Right lobe of liver (tissue), 4 donors: Measurements from ENCODE around the gene SLC25A13.

Source experiments
- POLR2A ChIP-seq: fragments of 450-650 bp; IDR thresholded peaks from one replicate; pipeline ENCODE4 v1.6.1; 2017; ENCODE audit warnings: antibody characterized with exemption, mild to moderate bottlenecking
- TF ChIP-seq, protein P1 (sequence below), 4 donors: fragments of 200-600 bp in 3 of 4; fragments of 450-650 bp in 1 of 4; IDR thresholded peaks; one replicate each; pipeline versions ENCODE4 v1.5.1 to v1.8.0; 2016 to 2022; ENCODE audit warnings: antibody characterized with exemption in 4 of 4, mild to moderate bottlenecking in 2 of 4
- donor health status: DM: no; HTN: no; CAD: no.
- donor health status: DM: no; HTN: no; CAD: no.
- donor health status: DM: no; HTN: yes; CAD: no.

DNA sequence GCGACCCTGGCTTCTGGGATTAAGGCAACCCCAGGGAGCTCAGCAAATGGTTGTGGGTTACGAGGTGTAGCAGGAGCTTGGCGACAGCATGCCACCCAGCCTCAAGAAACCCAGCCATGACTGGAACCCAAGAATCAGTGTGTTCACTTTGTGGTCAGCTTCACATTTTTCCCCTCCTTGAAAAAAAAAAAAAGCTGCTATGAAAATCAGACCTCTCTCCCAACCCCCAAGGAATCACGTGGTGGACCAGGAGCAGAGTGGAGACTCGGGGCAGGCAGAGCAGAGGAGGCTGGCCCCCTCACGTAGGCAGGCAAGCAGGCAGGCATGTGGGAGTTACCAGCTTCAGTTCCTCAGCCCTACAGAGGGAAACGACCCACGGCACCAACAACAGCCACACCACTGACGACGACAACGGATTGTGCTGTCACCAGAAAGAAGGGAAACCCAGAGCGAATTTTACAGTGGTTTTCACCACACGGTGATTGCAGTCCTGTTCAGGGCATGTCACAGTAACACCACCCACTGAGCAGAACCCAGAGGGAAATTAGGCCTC lies 203.4 kb downstream of the SLC25A13 start:
- no peak for TF ChIP-seq POLR2A
- TF ChIP-seq, protein P1, sequence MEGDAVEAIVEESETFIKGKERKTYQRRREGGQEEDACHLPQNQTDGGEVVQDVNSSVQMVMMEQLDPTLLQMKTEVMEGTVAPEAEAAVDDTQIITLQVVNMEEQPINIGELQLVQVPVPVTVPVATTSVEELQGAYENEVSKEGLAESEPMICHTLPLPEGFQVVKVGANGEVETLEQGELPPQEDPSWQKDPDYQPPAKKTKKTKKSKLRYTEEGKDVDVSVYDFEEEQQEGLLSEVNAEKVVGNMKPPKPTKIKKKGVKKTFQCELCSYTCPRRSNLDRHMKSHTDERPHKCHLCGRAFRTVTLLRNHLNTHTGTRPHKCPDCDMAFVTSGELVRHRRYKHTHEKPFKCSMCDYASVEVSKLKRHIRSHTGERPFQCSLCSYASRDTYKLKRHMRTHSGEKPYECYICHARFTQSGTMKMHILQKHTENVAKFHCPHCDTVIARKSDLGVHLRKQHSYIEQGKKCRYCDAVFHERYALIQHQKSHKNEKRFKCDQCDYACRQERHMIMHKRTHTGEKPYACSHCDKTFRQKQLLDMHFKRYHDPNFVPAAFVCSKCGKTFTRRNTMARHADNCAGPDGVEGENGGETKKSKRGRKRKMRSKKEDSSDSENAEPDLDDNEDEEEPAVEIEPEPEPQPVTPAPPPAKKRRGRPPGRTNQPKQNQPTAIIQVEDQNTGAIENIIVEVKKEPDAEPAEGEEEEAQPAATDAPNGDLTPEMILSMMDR (IDR thresholded peaks at IDR 0.05), result no peak
